Measurements from ENCODE around the gene PCDHB14.

GRCh38 chr5:141269195-141269594 is 46.1 kb downstream of the PCDHB14 start:
- no peak for TF ChIP-seq CTCF (IDR thresholded peaks at IDR 0.05)
- no peak for TF ChIP-seq ZFX (IDR thresholded peaks at IDR 0.05; ENCODE audit: borderline replicate concordance)

Data from 22Rv1 (cell line).